Measurements from ENCODE around the gene COP1.
"Not testable (repeated sequence)": the region's sequence is repeated elsewhere in the genome, so short reads cannot be mapped to it uniquely, and the experiment has no call there.

DNA sequence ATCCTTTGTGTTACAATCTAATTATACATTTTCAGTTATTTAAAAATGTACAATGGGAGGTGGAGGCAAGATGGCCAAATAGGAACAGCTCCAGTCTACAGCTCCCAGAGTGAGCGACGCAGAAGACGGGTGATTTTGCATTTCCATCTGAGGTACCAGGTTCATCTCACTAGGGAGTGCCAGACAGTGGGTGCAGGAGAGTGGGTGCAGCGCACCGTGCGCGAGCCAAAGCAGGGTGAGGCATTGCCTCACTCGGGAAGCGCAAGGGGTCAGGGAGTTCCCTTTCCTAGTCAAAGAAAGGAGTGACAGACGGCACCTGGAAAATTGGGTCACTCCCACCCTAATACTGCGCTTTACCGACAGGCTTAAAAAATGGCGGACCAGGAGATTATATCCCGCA is 214.9 kb downstream of the COP1 start:
- TF ChIP-seq EP300 (IDR thresholded peaks at IDR 0.05) = not testable (repeated sequence)
- TF ChIP-seq, protein P1, sequence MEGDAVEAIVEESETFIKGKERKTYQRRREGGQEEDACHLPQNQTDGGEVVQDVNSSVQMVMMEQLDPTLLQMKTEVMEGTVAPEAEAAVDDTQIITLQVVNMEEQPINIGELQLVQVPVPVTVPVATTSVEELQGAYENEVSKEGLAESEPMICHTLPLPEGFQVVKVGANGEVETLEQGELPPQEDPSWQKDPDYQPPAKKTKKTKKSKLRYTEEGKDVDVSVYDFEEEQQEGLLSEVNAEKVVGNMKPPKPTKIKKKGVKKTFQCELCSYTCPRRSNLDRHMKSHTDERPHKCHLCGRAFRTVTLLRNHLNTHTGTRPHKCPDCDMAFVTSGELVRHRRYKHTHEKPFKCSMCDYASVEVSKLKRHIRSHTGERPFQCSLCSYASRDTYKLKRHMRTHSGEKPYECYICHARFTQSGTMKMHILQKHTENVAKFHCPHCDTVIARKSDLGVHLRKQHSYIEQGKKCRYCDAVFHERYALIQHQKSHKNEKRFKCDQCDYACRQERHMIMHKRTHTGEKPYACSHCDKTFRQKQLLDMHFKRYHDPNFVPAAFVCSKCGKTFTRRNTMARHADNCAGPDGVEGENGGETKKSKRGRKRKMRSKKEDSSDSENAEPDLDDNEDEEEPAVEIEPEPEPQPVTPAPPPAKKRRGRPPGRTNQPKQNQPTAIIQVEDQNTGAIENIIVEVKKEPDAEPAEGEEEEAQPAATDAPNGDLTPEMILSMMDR (IDR thresholded peaks at IDR 0.05) = not testable (repeated sequence)
